ENCODE data around the gene BANP. TPM values are rescaled to one million over a fixed set of nuclear protein-coding genes. Genes with fewer than 3 reads are reported as not detected.
"Not testable (repeated sequence)": the region's sequence is repeated elsewhere in the genome, so short reads cannot be mapped to it uniquely, and the experiment has no call there.

Gene BANP
- total RNA-seq, 2 experiments from 2014 or later = 25.6 to 27.0 TPM

- not testable (repeated sequence) for H3K4me3 Mint-ChIP-seq, H3K36me3 Mint-ChIP-seq, H3K9me3 Mint-ChIP-seq, H3K27ac Mint-ChIP-seq, H3K4me1 Mint-ChIP-seq, DNase-seq, H3K27me3 Mint-ChIP-seq
Measured at GRCh38 chr16:88090377-88091175, 139.3 kb downstream of the BANP start.

- not testable (repeated sequence) for DNase-seq, H3K4me1 Mint-ChIP-seq, H3K36me3 Mint-ChIP-seq, H3K9me3 Mint-ChIP-seq, H3K27me3 Mint-ChIP-seq, H3K27ac Mint-ChIP-seq, H3K4me3 Mint-ChIP-seq
Measured at GRCh38 chr16:88091221-88091971, 140.2 kb downstream of the BANP start.

GRCh38 chr16:88091972-88092302, 140.7 kb downstream of the BANP start:
- H3K4me3 Mint-ChIP-seq, H3K27me3 Mint-ChIP-seq, DNase-seq, H3K4me1 Mint-ChIP-seq, H3K36me3 Mint-ChIP-seq, H3K27ac Mint-ChIP-seq: not testable (repeated sequence)
- peaks cover 10% of the 10 kb centered on the region for H3K9me3 Mint-ChIP-seq

- H3K4me1 Mint-ChIP-seq, H3K4me3 Mint-ChIP-seq, H3K27me3 Mint-ChIP-seq, DNase-seq, H3K36me3 Mint-ChIP-seq, H3K27ac Mint-ChIP-seq: not testable (repeated sequence)
- H3K9me3 Mint-ChIP-seq = peaks cover 10% of the 10 kb centered on the region
Measured at GRCh38 chr16:88092791-88093555, 141.7 kb downstream of the BANP start.

- H3K9me3 Mint-ChIP-seq = peaks cover 10% of the 10 kb centered on the region
- H3K4me3 Mint-ChIP-seq, H3K4me1 Mint-ChIP-seq, DNase-seq, H3K27me3 Mint-ChIP-seq, H3K36me3 Mint-ChIP-seq, H3K27ac Mint-ChIP-seq: not testable (repeated sequence)
Measured at GRCh38 chr16:88093556-88094252, 142.5 kb downstream of the BANP start.

GRCh38 chr16:88094253-88094575, 143.0 kb downstream of the BANP start:
- H3K9me3 Mint-ChIP-seq = peaks cover 10% of the 10 kb centered on the region
- DNase-seq, H3K36me3 Mint-ChIP-seq, H3K4me1 Mint-ChIP-seq, H3K27me3 Mint-ChIP-seq, H3K4me3 Mint-ChIP-seq, H3K27ac Mint-ChIP-seq: not testable (repeated sequence)

- H3K9me3 Mint-ChIP-seq = peaks cover 10% of the 10 kb centered on the region
- not testable (repeated sequence) for H3K4me3 Mint-ChIP-seq, H3K27ac Mint-ChIP-seq, DNase-seq, H3K4me1 Mint-ChIP-seq, H3K36me3 Mint-ChIP-seq, H3K27me3 Mint-ChIP-seq
Measured at GRCh38 chr16:88094900-88095299, 143.7 kb downstream of the BANP start.

- not testable (repeated sequence) for DNase-seq, H3K4me1 Mint-ChIP-seq, H3K4me3 Mint-ChIP-seq, H3K27ac Mint-ChIP-seq, H3K36me3 Mint-ChIP-seq
- H3K9me3 Mint-ChIP-seq = peaks cover 10% of the 10 kb centered on the region
- H3K27me3 Mint-ChIP-seq = peaks cover 20% of the 10 kb centered on the region
Measured at GRCh38 chr16:88096659-88097058, 145.4 kb downstream of the BANP start.

GRCh38 chr16:88098731-88099562, 147.7 kb downstream of the BANP start:
- not testable (repeated sequence) for H3K4me1 Mint-ChIP-seq, H3K27ac Mint-ChIP-seq, H3K36me3 Mint-ChIP-seq, DNase-seq, H3K4me3 Mint-ChIP-seq
- peaks cover 22% of the 10 kb centered on the region for H3K27me3 Mint-ChIP-seq
- H3K9me3 Mint-ChIP-seq = peaks cover 10% of the 10 kb centered on the region

GRCh38 chr16:88099563-88099890, 148.3 kb downstream of the BANP start:
- Mint-ChIP-seq H3K27ac (no peak overlapping the region), H3K27me3 (peaks cover 22% of the 10 kb centered on the region), H3K36me3 (peaks cover 4% of the 10 kb centered on the region), H3K4me3 (no peak overlapping the region), H3K9me3 (peaks cover 10% of the 10 kb centered on the region), H3K4me1 (no peaks in the 10 kb centered on the region)
- no peak for DNase-seq

GRCh38 chr16:88099956-88100355, 148.7 kb downstream of the BANP start:
- H3K4me3 Mint-ChIP-seq, H3K4me1 Mint-ChIP-seq, DNase-seq, H3K27ac Mint-ChIP-seq, H3K36me3 Mint-ChIP-seq: not testable (repeated sequence)
- peaks cover 22% of the 10 kb centered on the region for H3K27me3 Mint-ChIP-seq
- H3K9me3 Mint-ChIP-seq = peaks cover 10% of the 10 kb centered on the region

- not testable (repeated sequence) for H3K27ac Mint-ChIP-seq, H3K36me3 Mint-ChIP-seq, H3K9me3 Mint-ChIP-seq, H3K4me1 Mint-ChIP-seq, DNase-seq, H3K4me3 Mint-ChIP-seq
- peaks cover 22% of the 10 kb centered on the region for H3K27me3 Mint-ChIP-seq
Measured at GRCh38 chr16:88100801-88101622, 149.8 kb downstream of the BANP start.

GRCh38 chr16:88101623-88102105, 150.4 kb downstream of the BANP start:
- H3K9me3 Mint-ChIP-seq, H3K27ac Mint-ChIP-seq, H3K4me1 Mint-ChIP-seq, H3K36me3 Mint-ChIP-seq, H3K4me3 Mint-ChIP-seq, DNase-seq: not testable (repeated sequence)
- H3K27me3 Mint-ChIP-seq = peaks cover 22% of the 10 kb centered on the region

- Mint-ChIP-seq H3K27me3 (peaks cover 22% of the 10 kb centered on the region), H3K4me3 (no peak overlapping the region), H3K27ac (no peak overlapping the region), H3K36me3 (no peaks in the 10 kb centered on the region), H3K4me1 (no peaks in the 10 kb centered on the region), H3K9me3 (no peaks in the 10 kb centered on the region)
- DNase-seq = no peak
Measured at GRCh38 chr16:88102597-88102996, 151.4 kb downstream of the BANP start.

Measured in activated naive CD8-positive, alpha-beta T cell treated with anti-CD3 and anti-CD28 coated beads for 36 hours (primary cell).